ENCODE data around the gene TIAM1. TPM values are rescaled to one million over a fixed set of nuclear protein-coding genes. Genes with fewer than 3 reads are reported as not detected.

TIAM1 gene
- total RNA-seq, 2 experiments from 2014 or later = 41.5 to 46.9 TPM

DNA sequence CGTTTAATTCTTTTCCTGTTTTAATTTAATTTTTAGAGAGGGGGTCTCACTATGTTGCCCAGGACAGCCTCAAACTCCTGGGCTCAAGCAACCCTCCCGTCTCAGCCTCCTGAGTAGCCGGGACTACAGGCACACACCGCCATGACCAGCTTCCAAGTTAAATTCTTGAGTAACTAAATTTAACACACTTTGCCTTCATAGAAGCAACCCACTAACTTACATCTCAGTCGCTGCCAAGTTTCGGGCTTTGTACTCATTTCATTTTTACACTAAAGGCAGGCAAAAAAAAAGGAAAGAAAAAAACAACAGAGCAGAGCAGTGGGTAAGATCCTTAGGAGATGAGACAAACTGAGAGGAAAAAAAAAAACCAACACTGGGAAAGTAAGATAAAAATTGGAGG lies 3.5 kb downstream of the TIAM1 start:
- Mint-ChIP-seq H3K4me1 (ENCODE audit: low read depth) (peaks cover 60% of the 10 kb centered on the region), H3K27me3 (ENCODE audit: low read depth) (peaks cover 19% of the 10 kb centered on the region), H3K36me3 (ENCODE audit: low read depth) (peaks cover 39% of the 10 kb centered on the region), H3K4me3 (no peak overlapping the region), H3K27ac (no peak overlapping the region), H3K9me3 (ENCODE audit: insufficient read depth) (no peaks in the 10 kb centered on the region)
- ChIA-PET CTCF (no interaction called here), POLR2A (no interaction called here)
- no peak for ATAC-seq
- DNase-seq = no peak

DNA sequence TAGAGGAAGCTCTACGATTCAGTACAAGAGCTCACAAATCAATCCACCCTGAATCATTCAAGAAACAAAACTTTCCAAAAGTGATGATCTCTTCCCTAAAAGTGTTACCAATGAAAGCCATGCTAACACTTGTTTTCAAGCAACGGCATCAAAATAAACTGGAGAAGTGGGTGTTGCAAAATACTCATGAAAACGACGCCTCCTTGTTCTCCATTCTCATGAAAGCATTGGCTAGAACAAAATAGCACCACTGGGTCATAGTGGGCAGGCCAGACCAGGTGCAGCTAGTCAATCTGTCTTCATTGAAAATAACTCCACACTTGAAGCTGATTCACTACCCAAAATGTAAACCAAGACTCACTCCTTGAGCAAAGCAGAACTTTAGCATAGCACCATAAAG lies 4.3 kb downstream of the TIAM1 start:
- CTCF ChIA-PET = interaction anchor here (1.3 kb wide), 1 partner anchor 9 kb away, joined by 4 read pairs; no protein-coding TSS in a partner anchor
- POLR2A ChIA-PET = no interaction called here
- Mint-ChIP-seq H3K27me3 (ENCODE audit: low read depth) (peaks cover 16% of the 10 kb centered on the region), H3K9me3 (ENCODE audit: insufficient read depth) (no peaks in the 10 kb centered on the region), H3K36me3 (ENCODE audit: low read depth) (peaks cover 46% of the 10 kb centered on the region), H3K4me1 (ENCODE audit: low read depth) (peaks cover 57% of the 10 kb centered on the region), H3K4me3 (no peak overlapping the region), H3K27ac (no peak overlapping the region)
- no peak for ATAC-seq
- DNase-seq = no peak

DNA sequence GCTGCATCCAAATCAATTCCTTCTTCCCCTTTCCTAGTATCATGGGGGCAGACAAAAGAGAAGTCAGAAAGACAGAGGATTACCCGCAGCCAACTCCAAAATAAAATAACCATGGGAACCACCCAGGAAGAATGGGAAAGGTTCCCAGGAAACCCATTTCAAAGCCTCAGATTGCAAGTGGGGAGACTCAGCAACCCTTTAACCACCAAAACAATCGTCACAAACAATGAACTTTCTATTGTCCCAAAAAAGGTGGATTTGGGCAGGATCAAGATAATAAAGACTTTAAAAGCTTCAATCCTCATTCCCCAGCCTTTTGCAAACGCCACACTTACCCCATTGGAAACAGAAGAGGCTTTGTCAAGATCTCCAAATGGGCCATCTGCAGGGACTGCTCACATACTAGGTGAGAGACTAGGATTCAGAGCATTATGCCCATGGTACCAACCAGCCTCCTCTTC lies 5.1 kb downstream of the TIAM1 start:
- Mint-ChIP-seq H3K36me3 (ENCODE audit: low read depth) (peaks cover 46% of the 10 kb centered on the region), H3K27ac (no peak overlapping the region), H3K4me1 (ENCODE audit: low read depth) (peaks cover 56% of the 10 kb centered on the region), H3K4me3 (no peak overlapping the region), H3K9me3 (ENCODE audit: insufficient read depth) (no peaks in the 10 kb centered on the region), H3K27me3 (ENCODE audit: low read depth) (peaks cover 12% of the 10 kb centered on the region)
- DNase-seq (no peak), ATAC-seq (no peak)
- ChIA-PET POLR2A (no interaction called here), CTCF (interaction anchor here (1.3 kb wide), 1 partner anchor 10 kb away, joined by 4 read pairs; no protein-coding TSS in a partner anchor)

DNA sequence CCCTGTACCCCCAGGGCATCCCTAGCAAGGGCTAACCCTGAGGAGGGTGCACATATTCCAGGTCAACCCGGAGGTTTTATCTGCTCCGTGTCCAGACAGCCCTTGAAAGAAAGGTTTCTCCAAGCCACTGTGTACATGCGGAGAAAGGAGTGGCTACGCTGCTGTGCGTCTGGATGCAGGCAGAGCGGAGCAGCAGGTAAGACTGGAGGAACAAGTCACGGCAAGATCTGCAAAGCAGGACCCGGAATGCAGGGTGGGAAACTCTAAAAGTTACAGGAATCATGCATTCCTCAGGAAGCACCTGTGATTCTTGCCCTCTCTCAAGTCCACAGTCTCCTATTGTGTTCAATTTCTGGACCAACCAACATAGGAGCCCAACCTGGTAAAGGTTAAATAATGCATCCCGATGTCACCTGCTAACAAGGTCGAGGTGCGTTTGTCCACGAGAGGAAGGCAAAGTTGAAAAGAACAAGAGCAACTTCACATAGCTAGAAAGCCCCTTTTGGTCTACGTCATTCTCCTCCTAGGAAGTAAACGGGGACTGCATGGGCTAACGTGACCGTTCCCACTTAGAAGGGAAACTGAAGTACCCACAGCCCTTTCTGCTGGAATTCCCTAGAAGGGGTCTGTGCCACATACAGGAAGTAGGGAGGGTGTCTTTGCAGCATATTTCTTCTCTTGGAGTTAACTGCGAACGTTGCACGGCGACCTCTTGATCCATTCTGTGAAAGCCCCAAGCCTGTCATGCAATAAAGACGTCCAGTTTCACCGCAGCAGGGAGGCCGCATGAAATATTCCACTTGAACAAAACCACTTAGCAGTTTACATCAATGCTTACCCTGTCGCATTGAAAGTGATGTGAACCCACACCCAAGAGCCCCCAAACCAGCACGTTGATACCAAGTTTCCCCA lies 5.8 kb downstream of the TIAM1 start:
- H3K27me3 Mint-ChIP-seq (ENCODE audit: low read depth) = peaks cover 6% of the 10 kb centered on the region
- no peak for ATAC-seq
- H3K4me1 Mint-ChIP-seq (ENCODE audit: low read depth) = peaks cover 56% of the 10 kb centered on the region
- peaks cover 50% of the 10 kb centered on the region for H3K36me3 Mint-ChIP-seq (ENCODE audit: low read depth)
- DNase-seq = no peak
- CTCF ChIA-PET = no interaction called here
- POLR2A ChIA-PET = no interaction called here
- no peak overlapping the region for H3K4me3 Mint-ChIP-seq
- H3K27ac Mint-ChIP-seq = no peak overlapping the region
- no peaks in the 10 kb centered on the region for H3K9me3 Mint-ChIP-seq (ENCODE audit: insufficient read depth)

DNA sequence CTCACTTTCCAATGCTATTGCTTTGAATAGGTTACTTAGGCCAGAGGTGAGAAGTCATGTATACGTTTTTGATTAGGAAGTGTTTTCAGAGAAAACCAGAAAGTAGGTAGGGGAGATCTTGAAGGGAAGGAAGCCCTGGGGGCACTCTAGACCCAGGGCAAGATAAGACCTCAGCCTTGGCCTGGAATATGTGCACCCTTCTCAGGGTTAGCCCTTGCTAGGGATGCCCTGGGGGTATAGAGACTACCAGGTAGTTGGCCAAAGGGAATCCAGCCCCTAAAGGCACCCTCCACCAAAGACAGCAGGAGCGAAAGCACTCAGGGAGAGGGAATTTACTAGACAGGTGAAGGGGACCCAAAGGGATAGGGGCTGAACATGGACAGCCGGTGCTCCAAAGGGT lies 7.0 kb downstream of the TIAM1 start:
- no peak for ATAC-seq
- no peak overlapping the region for H3K27ac Mint-ChIP-seq
- CTCF ChIA-PET = interaction anchor here (2.0 kb wide), 1 partner anchor 222 kb away, joined by 5 read pairs; no protein-coding TSS in a partner anchor

DNA sequence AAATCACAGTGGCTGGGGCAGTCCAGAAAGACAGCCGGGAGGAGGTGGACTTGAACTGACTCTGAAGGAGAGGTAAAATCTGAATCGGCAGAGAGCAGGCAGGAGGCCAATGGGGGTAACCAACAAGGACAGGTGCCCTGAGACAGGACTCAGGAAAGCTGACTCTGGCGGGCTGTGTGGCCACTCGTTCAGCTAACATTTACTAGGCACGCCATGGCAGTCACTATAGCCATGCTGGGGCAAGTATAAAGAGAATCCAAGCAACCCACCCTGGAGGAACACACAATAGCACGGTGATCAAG lies 7.4 kb downstream of the TIAM1 start:
- no peak overlapping the region for H3K4me3 Mint-ChIP-seq
- ATAC-seq = no peak
- H3K4me1 Mint-ChIP-seq (ENCODE audit: low read depth) = peaks cover 54% of the 10 kb centered on the region

More for the DNA sequence above, 7.0 kb downstream of the TIAM1 start:
- peaks cover 53% of the 10 kb centered on the region for H3K4me1 Mint-ChIP-seq (ENCODE audit: low read depth)
- H3K4me3 Mint-ChIP-seq = no peak overlapping the region
- POLR2A ChIA-PET = no interaction called here
- DNase-seq = no peak
- peaks cover 55% of the 10 kb centered on the region for H3K36me3 Mint-ChIP-seq (ENCODE audit: low read depth)
- H3K9me3 Mint-ChIP-seq (ENCODE audit: insufficient read depth) = no peaks in the 10 kb centered on the region
- H3K27me3 Mint-ChIP-seq (ENCODE audit: low read depth) = no peaks in the 10 kb centered on the region

DNA sequence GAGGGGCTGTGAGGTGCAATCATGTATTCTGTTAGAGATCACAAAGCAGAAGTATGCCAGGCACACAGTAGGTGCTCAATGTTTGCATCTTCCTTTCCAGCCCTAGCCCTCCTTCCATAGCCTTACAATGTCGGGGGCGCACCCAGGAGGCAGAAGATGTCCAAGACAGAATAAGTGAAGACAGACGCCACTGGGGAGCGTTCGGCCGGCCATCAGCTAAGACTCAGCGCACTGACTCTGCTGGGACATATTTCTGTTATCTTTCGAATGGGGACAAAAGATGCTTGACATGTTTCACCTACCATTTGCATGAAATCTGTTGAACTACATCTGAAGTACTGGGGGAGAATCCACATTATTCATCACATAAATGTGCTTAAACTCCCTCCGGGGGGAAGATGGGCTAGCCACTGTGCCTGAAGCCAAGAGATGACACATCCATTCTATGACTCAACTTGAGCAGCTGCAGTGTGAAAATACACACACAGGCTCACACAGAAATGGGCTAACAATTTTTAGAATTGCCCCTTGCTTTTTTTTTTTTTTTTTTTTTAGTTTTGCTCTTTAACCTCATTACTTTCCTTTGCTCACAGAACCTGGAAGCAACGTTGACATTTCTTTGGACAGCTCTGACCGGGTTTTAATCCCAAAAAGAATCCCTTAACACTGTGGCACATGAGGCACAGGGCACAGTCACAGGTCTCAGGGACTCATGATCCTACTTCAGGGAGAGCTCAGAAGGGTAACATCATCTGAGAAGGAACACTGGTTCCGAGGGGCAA lies 7.9 kb downstream of the TIAM1 start:
- Mint-ChIP-seq H3K9me3 (ENCODE audit: insufficient read depth) (no peaks in the 10 kb centered on the region), H3K27me3 (ENCODE audit: low read depth) (no peaks in the 10 kb centered on the region), H3K4me1 (ENCODE audit: low read depth) (peaks cover 49% of the 10 kb centered on the region), H3K4me3 (no peak overlapping the region), H3K36me3 (ENCODE audit: low read depth) (peaks cover 63% of the 10 kb centered on the region), H3K27ac (no peak overlapping the region)
- no peak for ATAC-seq
- ChIA-PET POLR2A (no interaction called here), CTCF (interaction anchor here (1.3 to 2.0 kb wide), 2 partner anchors 223 to 245 kb away, joined by 5 read pairs; no protein-coding TSS in a partner anchor)
- no peak for DNase-seq

More for the DNA sequence above, 7.4 kb downstream of the TIAM1 start:
- Mint-ChIP-seq H3K27me3 (ENCODE audit: low read depth) (no peaks in the 10 kb centered on the region), H3K27ac (no peak overlapping the region), H3K36me3 (ENCODE audit: low read depth) (peaks cover 59% of the 10 kb centered on the region), H3K9me3 (ENCODE audit: insufficient read depth) (no peaks in the 10 kb centered on the region)
- POLR2A ChIA-PET = no interaction called here
- no peak for DNase-seq
- CTCF ChIA-PET = interaction anchor here (2.0 kb wide), 1 partner anchor 222 kb away, joined by 5 read pairs; no protein-coding TSS in a partner anchor

DNA sequence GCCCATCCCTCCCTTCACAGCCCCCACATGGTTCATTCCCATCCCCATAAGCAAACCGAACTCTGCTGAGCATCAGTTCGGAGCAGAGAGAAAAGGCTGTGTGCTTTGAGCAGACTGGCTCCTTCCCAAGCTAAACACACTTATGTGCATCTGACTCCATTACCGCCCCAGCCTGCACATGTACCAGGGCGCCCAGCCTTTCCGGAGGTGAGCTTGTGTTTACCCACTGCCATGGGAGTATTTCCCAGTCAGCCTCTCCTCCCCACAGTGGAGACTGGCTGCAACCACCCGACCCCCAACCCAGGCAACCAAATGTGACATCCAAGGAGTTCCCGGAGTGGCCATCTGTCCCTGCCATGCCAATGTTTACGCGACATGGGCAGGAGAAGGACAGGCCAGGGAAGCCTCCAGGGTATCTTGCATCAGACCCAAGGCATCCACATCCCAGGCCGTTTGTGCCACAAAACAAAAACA lies 9.4 kb downstream of the TIAM1 start:
- DNase-seq (no peak), ATAC-seq (no peak)
- Mint-ChIP-seq H3K36me3 (ENCODE audit: low read depth) (peaks cover 66% of the 10 kb centered on the region), H3K27ac (no peak overlapping the region), H3K4me3 (no peak overlapping the region), H3K4me1 (ENCODE audit: low read depth) (peaks cover 36% of the 10 kb centered on the region), H3K9me3 (ENCODE audit: insufficient read depth) (peaks cover 4% of the 10 kb centered on the region), H3K27me3 (ENCODE audit: low read depth) (no peaks in the 10 kb centered on the region)
- CTCF ChIA-PET = interaction anchor here (1.3 kb wide), 1 partner anchor 246 kb away, joined by 5 read pairs; no protein-coding TSS in a partner anchor
- POLR2A ChIA-PET = no interaction called here

DNA sequence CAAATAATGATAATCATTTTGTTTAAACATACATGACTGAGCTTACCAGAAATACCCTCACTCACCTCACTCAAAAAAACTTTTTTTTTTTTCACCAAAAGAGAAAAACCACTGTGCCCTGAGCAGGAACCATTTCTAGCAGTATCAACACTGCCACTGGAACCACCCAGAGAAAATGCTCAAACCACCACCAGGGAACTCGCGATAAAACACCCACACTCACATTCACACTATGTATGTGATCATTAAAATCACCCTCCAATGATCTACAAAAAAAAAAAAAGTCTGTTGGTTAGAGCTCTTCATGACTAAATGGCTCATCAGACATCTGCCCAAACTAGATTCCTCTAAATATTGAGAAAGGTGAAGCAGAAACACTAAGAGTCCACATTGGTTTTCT lies 11.5 kb downstream of the TIAM1 start:
- peaks cover 41% of the 10 kb centered on the region for H3K4me1 Mint-ChIP-seq (ENCODE audit: low read depth)
- POLR2A ChIA-PET = interaction anchor here (0.6 to 1.3 kb wide), 2 partner anchors 71 to 227 kb away, joined by 3 read pairs; no protein-coding TSS in a partner anchor
- H3K4me3 Mint-ChIP-seq = no peak overlapping the region

DNA sequence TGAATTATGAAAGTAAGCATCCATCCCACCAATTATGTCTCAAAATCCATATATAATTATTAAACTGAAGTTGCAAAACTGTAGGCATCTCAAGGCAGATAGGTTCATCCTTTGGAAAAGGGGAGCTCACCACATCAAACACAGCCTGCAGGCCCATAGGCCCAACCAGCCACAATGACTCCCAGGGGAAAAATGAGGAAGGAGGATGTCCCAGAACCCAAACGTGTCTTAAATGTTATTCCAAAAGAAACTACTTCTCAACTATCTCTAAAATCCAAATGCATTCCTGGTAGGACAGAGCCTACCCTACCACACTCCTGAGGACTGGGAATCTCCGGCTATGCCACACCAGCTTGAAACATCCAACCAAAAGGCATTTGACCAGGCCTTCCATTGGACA lies 12.8 kb downstream of the TIAM1 start:
- H3K27me3 Mint-ChIP-seq (ENCODE audit: low read depth) = no peaks in the 10 kb centered on the region
- ChIA-PET CTCF (interaction anchor here (1.1 kb wide), 1 partner anchor 12 kb away, joined by 3 read pairs; no protein-coding TSS in a partner anchor), POLR2A (no interaction called here)
- H3K9me3 Mint-ChIP-seq (ENCODE audit: insufficient read depth) = peaks cover 4% of the 10 kb centered on the region
- H3K4me3 Mint-ChIP-seq = no peak overlapping the region
- peaks cover 49% of the 10 kb centered on the region for H3K36me3 Mint-ChIP-seq (ENCODE audit: low read depth)
- H3K4me1 Mint-ChIP-seq (ENCODE audit: low read depth) = peaks cover 46% of the 10 kb centered on the region
- DNase-seq (no peak), ATAC-seq (no peak)
- H3K27ac Mint-ChIP-seq = no peak overlapping the region

More for the DNA sequence above, 11.5 kb downstream of the TIAM1 start:
- Mint-ChIP-seq H3K36me3 (ENCODE audit: low read depth) (peaks cover 57% of the 10 kb centered on the region), H3K9me3 (ENCODE audit: insufficient read depth) (peaks cover 4% of the 10 kb centered on the region), H3K27me3 (ENCODE audit: low read depth) (no peaks in the 10 kb centered on the region), H3K27ac (no peak overlapping the region)
- CTCF ChIA-PET = interaction anchor here (0.9 to 1.4 kb wide), 3 partner anchors 11 to 248 kb away, joined by 3 to 5 read pairs (median 4); partner anchors contain the start of gene TIAM1
- DNase-seq = no peak
- ATAC-seq = no peak

DNA sequence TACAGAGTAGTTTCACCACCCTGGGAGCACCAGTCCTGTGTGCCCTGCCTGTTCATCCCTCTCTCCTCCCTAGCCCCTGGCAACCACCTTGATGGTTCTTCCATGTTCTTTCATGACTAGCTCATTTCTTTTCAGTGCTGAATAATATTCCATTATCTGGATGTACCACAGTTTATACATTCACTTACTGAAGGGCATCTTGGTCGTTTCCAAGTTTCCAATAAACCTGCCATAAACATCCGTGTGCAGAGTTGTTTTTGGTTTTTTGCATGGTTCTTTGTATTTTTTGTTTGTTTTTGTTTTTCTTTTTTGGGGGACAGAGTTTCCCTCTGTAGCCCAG lies 13.9 kb downstream of the TIAM1 start:
- no peaks in the 10 kb centered on the region for H3K27me3 Mint-ChIP-seq (ENCODE audit: low read depth)
- ChIA-PET CTCF (no interaction called here), POLR2A (no interaction called here)
- H3K36me3 Mint-ChIP-seq (ENCODE audit: low read depth) = peaks cover 40% of the 10 kb centered on the region
- ATAC-seq (no peak), DNase-seq (no peak)
- peaks cover 45% of the 10 kb centered on the region for H3K4me1 Mint-ChIP-seq (ENCODE audit: low read depth)
- H3K27ac Mint-ChIP-seq = no peak overlapping the region
- H3K4me3 Mint-ChIP-seq = no peak overlapping the region
- H3K9me3 Mint-ChIP-seq (ENCODE audit: insufficient read depth) = peaks cover 4% of the 10 kb centered on the region

Data from activated CD8-positive, alpha-beta T cell treated with anti-CD3 and anti-CD28 coated beads, Interleukin-2, amount 10 ng/mL, durations not matched to agents 7 days and 5 days (primary cell).